ENCODE measurements around the gene NSD2.
"Not testable (repeated sequence)": the region's sequence is repeated elsewhere in the genome, so short reads cannot be mapped to it uniquely, and the experiment has no call there.

GRCh38 chr4:1993718-1994516 lies 122.7 kb downstream of the NSD2 start:
- not testable (repeated sequence) for TF ChIP-seq CTCF (IDR thresholded peaks at IDR 0.05); EZH2 (IDR thresholded peaks at IDR 0.05; ENCODE audit: borderline replicate concordance, insufficient read depth, low read depth, low read length, poor library complexity, severe bottlenecking)
